KMS-11 (cell line): ENCODE results near the gene SLC22A13.

Source experiments
- H2AFZ ChIP-seq: fragments of 200-600 bp; sonication (generic); 2 replicates; pipeline ENCODE4 v1.6.1; 2016; ENCODE audit warnings: antibody characterized with exemption, mixed run types, low read depth
- H3K27ac ChIP-seq: fragments of 200-600 bp; sonication (generic); 2 replicates; pipeline ENCODE4 v1.6.1; 2016; ENCODE audit warnings: mild to moderate bottlenecking, mixed run types
- H3K27me3 ChIP-seq: fragments of 200-600 bp; sonication (generic); 2 replicates; pipeline ENCODE4 v1.6.1; 2017; ENCODE audit warnings: mild to moderate bottlenecking, low read depth, mixed run types, moderate library complexity; ENCODE audit not compliant: insufficient read depth
- H3K36me3 ChIP-seq: fragments of 200-600 bp; sonication (generic); 2 replicates; pipeline ENCODE4 v1.6.1; 2017; ENCODE audit warnings: mild to moderate bottlenecking, mixed run types; ENCODE audit not compliant: insufficient read depth
- H3K4me1 ChIP-seq: fragments of 200-600 bp; sonication (generic); 2 replicates; pipeline ENCODE4 v1.6.1; 2016; ENCODE audit warnings: mild to moderate bottlenecking, low read depth, mixed run types; ENCODE audit not compliant: poor library complexity, severe bottlenecking
- H3K4me2 ChIP-seq: fragments of 200-600 bp; sonication (generic); 2 replicates; pipeline ENCODE4 v1.7.0; 2016; ENCODE audit warnings: mild to moderate bottlenecking, mixed run types
- H3K4me3 ChIP-seq: fragments of 200-600 bp; sonication (generic); IDR thresholded peaks from 2 replicates; pipeline ENCODE4 v1.6.1; 2017; ENCODE audit warnings: low read depth, low read length, mixed read lengths; ENCODE audit not compliant: insufficient read depth
- H3K79me2 ChIP-seq: fragments of 200-600 bp; sonication (generic); 2 replicates; pipeline ENCODE4 v1.6.1; 2016; ENCODE audit warnings: low read depth, mixed run types; ENCODE audit not compliant: insufficient read depth
- H3K9ac ChIP-seq: fragments of 200-600 bp; sonication (generic); 2 replicates; pipeline ENCODE4 v1.6.1; 2016; ENCODE audit warnings: mild to moderate bottlenecking, mixed run types
- H4K20me1 ChIP-seq: fragments of 200-600 bp; sonication (generic); 2 replicates; pipeline ENCODE4 v1.6.1; 2016; ENCODE audit warnings: mild to moderate bottlenecking, mixed run types; ENCODE audit not compliant: insufficient read depth
- TF ChIP-seq, protein P1 (sequence below): fragments of 200-600 bp; sonication (generic); conservative IDR thresholded peaks from 2 replicates; pipeline ENCODE4 v1.6.1; 2017; ENCODE audit warnings: low read depth, mild to moderate bottlenecking, antibody characterized with exemption, low read length, moderate library complexity, mixed read lengths

SLC22A13 gene

DNA sequence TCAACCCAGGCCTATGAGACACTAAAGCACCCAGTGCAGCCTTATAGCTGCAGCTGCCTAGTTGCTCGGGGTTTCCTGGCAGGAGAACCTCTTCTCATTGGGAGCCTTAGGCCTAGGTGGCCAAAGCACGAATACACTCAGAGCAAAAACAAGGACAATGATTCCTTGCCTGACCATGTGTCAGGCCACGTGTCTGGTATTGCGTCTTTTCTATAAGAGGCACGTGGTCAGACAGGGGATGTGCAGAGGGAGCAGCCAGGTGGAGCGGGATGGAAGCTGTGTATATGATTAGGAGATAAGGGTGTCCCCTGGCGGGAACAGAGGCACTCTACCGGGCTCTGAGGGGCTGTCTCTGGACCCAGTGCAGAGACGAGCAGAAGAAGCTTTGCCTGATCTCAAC lies 42.8 kb downstream of the SLC22A13 start:
- TF ChIP-seq, protein P1, sequence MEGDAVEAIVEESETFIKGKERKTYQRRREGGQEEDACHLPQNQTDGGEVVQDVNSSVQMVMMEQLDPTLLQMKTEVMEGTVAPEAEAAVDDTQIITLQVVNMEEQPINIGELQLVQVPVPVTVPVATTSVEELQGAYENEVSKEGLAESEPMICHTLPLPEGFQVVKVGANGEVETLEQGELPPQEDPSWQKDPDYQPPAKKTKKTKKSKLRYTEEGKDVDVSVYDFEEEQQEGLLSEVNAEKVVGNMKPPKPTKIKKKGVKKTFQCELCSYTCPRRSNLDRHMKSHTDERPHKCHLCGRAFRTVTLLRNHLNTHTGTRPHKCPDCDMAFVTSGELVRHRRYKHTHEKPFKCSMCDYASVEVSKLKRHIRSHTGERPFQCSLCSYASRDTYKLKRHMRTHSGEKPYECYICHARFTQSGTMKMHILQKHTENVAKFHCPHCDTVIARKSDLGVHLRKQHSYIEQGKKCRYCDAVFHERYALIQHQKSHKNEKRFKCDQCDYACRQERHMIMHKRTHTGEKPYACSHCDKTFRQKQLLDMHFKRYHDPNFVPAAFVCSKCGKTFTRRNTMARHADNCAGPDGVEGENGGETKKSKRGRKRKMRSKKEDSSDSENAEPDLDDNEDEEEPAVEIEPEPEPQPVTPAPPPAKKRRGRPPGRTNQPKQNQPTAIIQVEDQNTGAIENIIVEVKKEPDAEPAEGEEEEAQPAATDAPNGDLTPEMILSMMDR = no peak
- no peak overlapping the region for H2AFZ ChIP-seq
- H3K4me3 ChIP-seq = no peak overlapping the region
- H3K9ac ChIP-seq = no peak overlapping the region
- no peaks in the 10 kb centered on the region for H3K27me3 ChIP-seq
- H4K20me1 ChIP-seq = no peaks in the 10 kb centered on the region
- H3K4me1 ChIP-seq = no peaks in the 10 kb centered on the region
- H3K4me2 ChIP-seq = no peak overlapping the region
- no peaks in the 10 kb centered on the region for H3K79me2 ChIP-seq
- no peak overlapping the region for H3K27ac ChIP-seq
- H3K36me3 ChIP-seq = no peaks in the 10 kb centered on the region

DNA sequence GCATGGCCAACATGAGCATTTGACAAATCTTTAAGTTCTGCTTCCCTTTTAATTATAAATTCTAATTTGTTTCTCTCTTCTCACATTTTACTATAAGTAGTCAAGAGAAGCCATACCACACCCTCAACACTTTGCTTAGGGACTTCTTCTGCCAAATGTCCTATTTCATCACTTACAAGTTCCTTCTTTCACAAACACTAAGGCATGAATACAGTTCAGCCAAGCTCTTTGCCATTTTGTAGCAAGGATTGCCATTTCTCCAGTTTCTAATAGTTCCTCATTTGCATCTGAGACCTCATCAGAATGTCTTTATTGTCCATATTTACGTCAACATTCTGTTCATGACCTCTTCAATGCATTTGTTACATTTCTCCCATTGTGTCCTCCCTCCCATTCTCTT lies 45.9 kb downstream of the SLC22A13 start:
- no peak overlapping the region for H3K4me2 ChIP-seq
- no peak overlapping the region for H3K27ac ChIP-seq
- H3K36me3 ChIP-seq = no peaks in the 10 kb centered on the region
- H4K20me1 ChIP-seq = no peaks in the 10 kb centered on the region
- H3K4me1 ChIP-seq = no peaks in the 10 kb centered on the region
- no peak overlapping the region for H3K4me3 ChIP-seq
- TF ChIP-seq, protein P1 = no peak
- H2AFZ ChIP-seq = no peak overlapping the region
- H3K27me3 ChIP-seq = no peaks in the 10 kb centered on the region
- no peaks in the 10 kb centered on the region for H3K79me2 ChIP-seq
- no peak overlapping the region for H3K9ac ChIP-seq

GRCh38 chr3:38311941-38312340 lies 46.3 kb downstream of the SLC22A13 start:
- H3K4me2 ChIP-seq = no peak overlapping the region
- no peak overlapping the region for H3K4me3 ChIP-seq
- no peak overlapping the region for H2AFZ ChIP-seq
- no peaks in the 10 kb centered on the region for H3K4me1 ChIP-seq
- no peaks in the 10 kb centered on the region for H4K20me1 ChIP-seq
- H3K27ac ChIP-seq = no peak overlapping the region
- no peaks in the 10 kb centered on the region for H3K79me2 ChIP-seq
- H3K27me3 ChIP-seq = no peaks in the 10 kb centered on the region
- TF ChIP-seq, protein P1 = no peak
- H3K36me3 ChIP-seq = no peaks in the 10 kb centered on the region
- H3K9ac ChIP-seq = no peak overlapping the region

DNA sequence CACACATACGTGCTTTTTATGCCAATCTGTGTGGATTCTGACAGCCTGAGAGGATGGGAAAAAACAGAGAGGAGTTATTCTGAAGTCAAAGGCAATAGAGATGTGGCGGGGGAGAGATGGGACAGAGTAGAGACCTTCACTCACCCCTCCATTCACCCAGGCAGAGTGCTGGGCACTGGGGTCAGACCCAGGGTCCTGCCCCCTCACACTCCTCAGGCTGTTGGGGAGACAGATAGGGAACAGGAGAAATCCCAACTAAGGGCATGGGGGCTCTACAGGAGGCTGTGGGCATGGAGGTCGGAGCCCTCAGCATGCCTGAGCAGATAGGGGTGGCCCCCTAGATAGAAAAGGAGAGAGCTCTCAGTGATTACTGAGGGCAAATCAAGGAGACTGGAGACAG lies 46.7 kb downstream of the SLC22A13 start:
- Histone ChIP-seq H3K4me1 (no peaks in the 10 kb centered on the region), H4K20me1 (no peaks in the 10 kb centered on the region), H3K27ac (no peak overlapping the region), H3K4me3 (no peak overlapping the region), H2AFZ (no peak overlapping the region), H3K36me3 (no peaks in the 10 kb centered on the region), H3K79me2 (no peaks in the 10 kb centered on the region), H3K9ac (no peak overlapping the region), H3K4me2 (no peak overlapping the region), H3K27me3 (no peaks in the 10 kb centered on the region)
- TF ChIP-seq, protein P1 = no peak

- Histone ChIP-seq H4K20me1 (no peaks in the 10 kb centered on the region), H3K27ac (no peak overlapping the region), H3K4me1 (no peaks in the 10 kb centered on the region), H3K36me3 (no peaks in the 10 kb centered on the region), H2AFZ (no peak overlapping the region), H3K27me3 (no peaks in the 10 kb centered on the region), H3K79me2 (no peaks in the 10 kb centered on the region), H3K4me2 (no peak overlapping the region), H3K9ac (no peak overlapping the region), H3K4me3 (no peak overlapping the region)
- TF ChIP-seq, protein P1 = no peak
Measured at GRCh38 chr3:38313263-38313662, 47.7 kb downstream of the SLC22A13 start.
